HL-60 (cell line): ENCODE measurements around the gene SPEN.
A peak's percentile ranks its signal among the peaks of the same experiment; 100 is the strongest.
"Not testable (repeated sequence)": the region's sequence is repeated elsewhere in the genome, so short reads cannot be mapped to it uniquely, and the experiment has no call there.

Experiments
- DNase-seq, 2 experiments: peaks; one replicate each; pipeline ENCODE4 v3.0.0-alpha.2; 2010 to 2020; ENCODE audit warnings: low read depth in 1 of 2, low spot score in 1 of 2
- H3K27ac ChIP-seq: fragments of 250-450 bp; sonication (Bioruptor Pico); replicated peaks from 2 replicates; pipeline ENCODE4 v1.5.1; 2020; ENCODE audit warnings: mild to moderate bottlenecking, moderate library complexity
- H3K27me3 ChIP-seq: fragments of 250-450 bp; sonication (Bioruptor Pico); 2 replicates; pipeline ENCODE4 v1.5.1; 2021; ENCODE audit warnings: mild to moderate bottlenecking, moderate library complexity; ENCODE audit not compliant: insufficient read depth, poor library complexity, severe bottlenecking
- H3K4me3 ChIP-seq: replicated peaks from 2 replicates; pipeline ENCODE4 v1.5.1; 2011; ENCODE audit warnings: mild to moderate bottlenecking, control low read depth, low read length; ENCODE audit not compliant: insufficient read depth
- CTCF ChIP-seq: IDR thresholded peaks from one replicate; pipeline ENCODE4 v1.5.1; 2011; ENCODE audit warnings: low read length, control low read depth, inconsistent platforms; ENCODE audit not compliant: insufficient read depth
- GABPA ChIP-seq: IDR thresholded peaks from 2 replicates; pipeline ENCODE4 v1.6.1; 2012; ENCODE audit warnings: low read depth
- POLR2AphosphoS5 ChIP-seq: IDR thresholded peaks from 2 replicates; pipeline ENCODE4 v1.6.1; 2012; ENCODE audit warnings: low read depth
- SPI1 ChIP-seq: IDR thresholded peaks from 2 replicates; pipeline ENCODE4 v1.6.1; 2012; ENCODE audit warnings: low read depth, mild to moderate bottlenecking, borderline replicate concordance
- TF ChIP-seq, protein P1 (sequence below): IDR thresholded peaks from 2 replicates; pipeline ENCODE4 v1.6.1; 2012; ENCODE audit warnings: low read depth; ENCODE audit not compliant: insufficient replicate concordance

Gene SPEN

DNA sequence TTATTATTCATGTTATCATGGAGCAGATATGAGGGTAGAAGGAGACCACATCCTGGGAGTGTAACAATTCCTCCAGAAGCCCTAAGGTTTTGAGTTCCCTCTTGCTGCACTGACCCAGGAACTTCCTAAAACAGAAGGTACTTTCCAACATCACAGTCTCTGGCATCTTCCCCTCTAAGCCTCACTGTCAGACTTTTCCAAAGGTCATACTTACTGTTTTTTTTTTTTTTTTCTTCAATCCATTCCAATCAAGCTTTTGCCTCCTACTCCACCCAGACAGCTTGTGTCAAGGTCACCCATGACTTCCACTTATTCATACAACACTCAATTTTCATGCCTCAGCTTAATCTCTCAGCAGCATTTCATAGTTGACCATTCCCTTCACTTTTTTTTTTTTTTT lies 21.7 kb upstream of the SPEN start:
- DNase-seq, result no peak
- no peak overlapping the region for H3K27ac ChIP-seq

DNA sequence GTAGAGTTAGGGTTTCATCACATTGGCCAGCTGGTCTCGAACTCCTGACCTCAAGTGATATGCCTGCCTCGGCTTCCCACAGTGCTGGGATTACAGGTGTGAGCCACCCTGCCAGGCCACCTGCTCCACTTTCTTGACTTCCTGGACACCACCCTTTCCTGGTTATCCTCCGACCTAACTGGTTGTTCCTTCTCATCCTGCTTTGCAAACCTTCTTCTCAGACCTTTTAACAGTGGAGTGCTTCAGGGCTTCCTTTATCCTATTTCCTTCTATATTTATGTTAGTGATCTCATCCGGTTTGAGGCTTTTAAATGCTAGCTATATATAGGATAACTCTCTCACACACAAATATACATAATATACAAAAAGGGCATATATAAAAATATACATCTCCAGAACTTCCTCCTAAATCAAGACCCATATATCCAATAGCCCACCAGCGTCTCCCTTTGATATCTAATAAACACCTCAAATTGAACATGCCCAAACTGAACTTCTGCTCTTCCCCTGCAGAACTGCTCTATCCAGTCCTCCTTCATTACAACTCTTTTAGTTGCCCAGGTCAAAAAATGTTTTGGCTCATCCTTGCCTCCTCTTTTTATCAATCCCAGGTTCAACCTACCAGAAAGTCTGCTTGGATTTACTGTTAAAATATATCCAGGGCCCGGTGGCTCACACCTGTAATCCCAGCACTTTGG lies 20.5 kb upstream of the SPEN start:
- DNase-seq, result no peak
- Histone ChIP-seq H3K4me3 (no peak overlapping the region), H3K27ac (no peak overlapping the region), H3K27me3 (no peaks in the 10 kb centered on the region)
- TF ChIP-seq GABPA (no peak), SPI1 (no peak), CTCF (no peak), POLR2AphosphoS5 (no peak)
- TF ChIP-seq, protein P1, sequence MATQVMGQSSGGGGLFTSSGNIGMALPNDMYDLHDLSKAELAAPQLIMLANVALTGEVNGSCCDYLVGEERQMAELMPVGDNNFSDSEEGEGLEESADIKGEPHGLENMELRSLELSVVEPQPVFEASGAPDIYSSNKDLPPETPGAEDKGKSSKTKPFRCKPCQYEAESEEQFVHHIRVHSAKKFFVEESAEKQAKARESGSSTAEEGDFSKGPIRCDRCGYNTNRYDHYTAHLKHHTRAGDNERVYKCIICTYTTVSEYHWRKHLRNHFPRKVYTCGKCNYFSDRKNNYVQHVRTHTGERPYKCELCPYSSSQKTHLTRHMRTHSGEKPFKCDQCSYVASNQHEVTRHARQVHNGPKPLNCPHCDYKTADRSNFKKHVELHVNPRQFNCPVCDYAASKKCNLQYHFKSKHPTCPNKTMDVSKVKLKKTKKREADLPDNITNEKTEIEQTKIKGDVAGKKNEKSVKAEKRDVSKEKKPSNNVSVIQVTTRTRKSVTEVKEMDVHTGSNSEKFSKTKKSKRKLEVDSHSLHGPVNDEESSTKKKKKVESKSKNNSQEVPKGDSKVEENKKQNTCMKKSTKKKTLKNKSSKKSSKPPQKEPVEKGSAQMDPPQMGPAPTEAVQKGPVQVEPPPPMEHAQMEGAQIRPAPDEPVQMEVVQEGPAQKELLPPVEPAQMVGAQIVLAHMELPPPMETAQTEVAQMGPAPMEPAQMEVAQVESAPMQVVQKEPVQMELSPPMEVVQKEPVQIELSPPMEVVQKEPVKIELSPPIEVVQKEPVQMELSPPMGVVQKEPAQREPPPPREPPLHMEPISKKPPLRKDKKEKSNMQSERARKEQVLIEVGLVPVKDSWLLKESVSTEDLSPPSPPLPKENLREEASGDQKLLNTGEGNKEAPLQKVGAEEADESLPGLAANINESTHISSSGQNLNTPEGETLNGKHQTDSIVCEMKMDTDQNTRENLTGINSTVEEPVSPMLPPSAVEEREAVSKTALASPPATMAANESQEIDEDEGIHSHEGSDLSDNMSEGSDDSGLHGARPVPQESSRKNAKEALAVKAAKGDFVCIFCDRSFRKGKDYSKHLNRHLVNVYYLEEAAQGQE, result no peak

More for the DNA sequence above, 21.7 kb upstream of the SPEN start:
- TF ChIP-seq GABPA, result no peak
- TF ChIP-seq, protein P1, result no peak
- TF ChIP-seq POLR2AphosphoS5, result no peak
- no peaks in the 10 kb centered on the region for H3K27me3 ChIP-seq
- no peak overlapping the region for H3K4me3 ChIP-seq

DNA sequence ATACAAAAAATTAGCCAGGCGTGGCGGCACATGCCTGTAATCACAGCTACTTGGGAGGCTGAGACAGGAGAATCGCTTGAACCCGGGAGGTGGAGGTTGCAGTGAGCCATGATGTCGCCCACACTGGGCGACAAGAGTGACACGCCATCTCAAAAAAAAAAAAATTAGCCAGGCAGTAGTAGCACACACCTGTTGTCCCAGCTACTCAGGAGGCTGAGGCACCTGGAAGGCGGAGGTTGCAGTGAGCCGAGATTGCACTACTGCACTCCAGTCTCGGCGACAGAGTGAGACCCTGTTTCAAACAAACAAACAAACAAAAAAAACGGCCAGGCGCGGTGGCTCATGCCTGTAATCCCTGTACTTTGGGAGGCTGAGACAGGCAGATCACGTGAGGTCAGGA lies 19.9 kb upstream of the SPEN start:
- DNase-seq, H3K27ac ChIP-seq, H3K27me3 ChIP-seq, H3K4me3 ChIP-seq: not testable (repeated sequence)

DNA sequence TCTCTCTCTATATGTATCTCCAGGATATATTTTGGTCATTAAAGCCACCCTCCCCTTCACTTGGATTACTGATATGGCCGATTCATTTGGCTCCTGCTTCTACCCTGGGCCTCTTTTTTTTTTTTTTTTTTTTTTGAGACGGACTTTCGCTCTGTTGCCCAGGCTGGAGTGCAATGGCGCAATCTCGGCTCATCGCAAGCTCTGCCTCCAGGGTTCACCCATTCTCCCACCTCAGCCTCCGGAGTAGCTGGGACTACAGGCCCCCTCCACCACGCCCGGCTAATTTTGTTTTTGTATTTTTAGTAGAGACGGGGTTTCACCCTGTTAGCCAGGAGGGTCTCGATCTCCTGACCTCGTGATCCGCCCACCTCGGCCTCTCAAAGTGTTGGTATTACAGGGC lies 18.6 kb upstream of the SPEN start:
- H3K27me3 ChIP-seq, H3K4me3 ChIP-seq, H3K27ac ChIP-seq, DNase-seq: not testable (repeated sequence)

DNA sequence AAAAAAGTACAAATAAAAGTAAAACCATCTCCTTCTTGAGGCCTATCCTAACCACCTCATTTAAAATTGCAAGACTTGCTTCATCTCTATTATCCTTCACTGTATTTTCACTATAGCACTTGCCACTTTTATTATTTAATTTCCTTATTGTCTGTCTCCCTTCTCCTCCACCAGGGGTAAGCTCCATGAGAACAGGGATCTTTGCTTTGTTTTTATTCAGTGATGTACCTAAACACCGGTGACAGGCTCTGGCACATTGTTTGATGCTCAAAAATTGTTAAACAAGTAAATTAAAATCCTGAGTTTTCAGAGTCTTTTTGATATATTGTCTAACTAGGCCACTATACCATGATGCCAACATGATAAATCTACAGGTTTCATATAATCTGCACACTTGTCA lies 17.2 kb upstream of the SPEN start:
- no peak for DNase-seq
- Histone ChIP-seq H3K4me3 (peak overlapping the region; percentile 7; the same call in 1 of the 2 replicates), H3K27ac (peak overlapping the region; percentile 22), H3K27me3 (no peaks in the 10 kb centered on the region)
- TF ChIP-seq SPI1, result no peak
- TF ChIP-seq, protein P1, result no peak
- TF ChIP-seq POLR2AphosphoS5, result no peak
- no peak for TF ChIP-seq GABPA
- TF ChIP-seq CTCF, result no peak
